ENCODE measurements around the gene SDK1.
"Not testable (repeated sequence)": the region's sequence is repeated elsewhere in the genome, so short reads cannot be mapped to it uniquely, and the experiment has no call there.

Gene SDK1

GRCh38 chr7:4068286-4068685, 767.2 kb downstream of the SDK1 start:
- no peak for DNase-seq

- DNase-seq, result no peak
These were observed 768.4 kb downstream of the SDK1 start for GRCh38 chr7:4069268-4070095.

- no peak for DNase-seq
These were observed 769.2 kb downstream of the SDK1 start for GRCh38 chr7:4070214-4070613.

- DNase-seq, result no peak
These were observed 770.5 kb downstream of the SDK1 start for GRCh38 chr7:4071370-4072058.

- no peak for DNase-seq
These were observed 771.3 kb downstream of the SDK1 start for GRCh38 chr7:4072161-4072925.

- DNase-seq, result no peak
These were observed 772.0 kb downstream of the SDK1 start for GRCh38 chr7:4073052-4073451.

- DNase-seq, result no peak
These were observed 772.7 kb downstream of the SDK1 start for GRCh38 chr7:4073750-4074149.

GRCh38 chr7:4074407-4074806, 773.4 kb downstream of the SDK1 start:
- no peak for DNase-seq

- no peak for DNase-seq
These were observed 773.9 kb downstream of the SDK1 start for GRCh38 chr7:4074994-4075393.

GRCh38 chr7:4076701-4077294, 775.7 kb downstream of the SDK1 start:
- no peak for DNase-seq

GRCh38 chr7:4077980-4078379, 776.9 kb downstream of the SDK1 start:
- no peak for DNase-seq

- no peak for DNase-seq
These were observed 777.5 kb downstream of the SDK1 start for GRCh38 chr7:4078580-4078979.

GRCh38 chr7:4079366-4079765, 778.3 kb downstream of the SDK1 start:
- no peak for DNase-seq

- no peak for DNase-seq
These were observed 778.9 kb downstream of the SDK1 start for GRCh38 chr7:4079956-4080355.

- no peak for DNase-seq
These were observed 779.9 kb downstream of the SDK1 start for GRCh38 chr7:4080954-4081353.

GRCh38 chr7:4083513-4083912, 782.5 kb downstream of the SDK1 start:
- no peak for DNase-seq

GRCh38 chr7:4084271-4084670, 783.2 kb downstream of the SDK1 start:
- no peak for DNase-seq

GRCh38 chr7:4085937-4086691, 785.1 kb downstream of the SDK1 start:
- DNase-seq, result no peak

GRCh38 chr7:4086723-4087122, 785.7 kb downstream of the SDK1 start:
- no peak for DNase-seq

- no peak for DNase-seq
These were observed 790.7 kb downstream of the SDK1 start for GRCh38 chr7:4091767-4092166.

- no peak for DNase-seq
These were observed 792.0 kb downstream of the SDK1 start for GRCh38 chr7:4093035-4093434.

- DNase-seq, result no peak
These were observed 792.4 kb downstream of the SDK1 start for GRCh38 chr7:4093483-4093882.

GRCh38 chr7:4094158-4094557, 793.1 kb downstream of the SDK1 start:
- DNase-seq, result not testable (repeated sequence)

All from NCI-H2171 (cell line).